Activated CD8-positive, alpha-beta memory T cell treated with anti-CD3 and anti-CD28 coated beads for 36 hours (primary cell): ENCODE results near the gene CNGA2. TPM values are rescaled to one million over a fixed set of nuclear protein-coding genes. Genes with fewer than 3 reads are reported as not detected.

Source experiments
- CTCF ChIA-PET: fragments of 350-600 bp; sonication (Branson Sonifier 250); formaldehyde crosslinking; loops from one replicate; lab custom pipeline; 2021; ENCODE audit warnings: antibody characterized with exemption; lab: Charles Lee
- POLR2A ChIA-PET: fragments of 350-600 bp; sonication (Branson Sonifier 250); formaldehyde crosslinking; loops from one replicate; lab custom pipeline; 2021; ENCODE audit warnings: antibody characterized with exemption; lab: Charles Lee
- total RNA-seq, 2 experiments: library from RNA; stranded (reverse); gene quantifications; one replicate each; pipeline ENCODE4 v1.2.3, GENCODE V29; 2021

CNGA2 gene
- total RNA-seq, 2 experiments from 2014 or later: not detected

- POLR2A ChIA-PET: no interaction called here
- CTCF ChIA-PET: no interaction called here
Observed at GRCh38 chrX:151710457-151710856, 24.1 kb upstream of the CNGA2 start.

- ChIA-PET CTCF (no interaction called here), POLR2A (no interaction called here)
Observed at GRCh38 chrX:151711154-151711553, 23.4 kb upstream of the CNGA2 start.

- ChIA-PET POLR2A (no interaction called here), CTCF (no interaction called here)
Observed at GRCh38 chrX:151711787-151712186, 22.8 kb upstream of the CNGA2 start.

GRCh38 chrX:151712253-151712652 is 22.3 kb upstream of the CNGA2 start:
- ChIA-PET POLR2A (no interaction called here), CTCF (no interaction called here)

GRCh38 chrX:151713849-151714248 is 20.7 kb upstream of the CNGA2 start:
- CTCF ChIA-PET: no interaction called here
- POLR2A ChIA-PET: no interaction called here

GRCh38 chrX:151714362-151714761 is 20.2 kb upstream of the CNGA2 start:
- POLR2A ChIA-PET: no interaction called here
- CTCF ChIA-PET: no interaction called here

- CTCF ChIA-PET: no interaction called here
Observed at GRCh38 chrX:151715752-151716151, 18.8 kb upstream of the CNGA2 start, which contains the start of gene FATE1. Gene FATE1 (plus strand): TSS chrX:151716035. CDS start chrX:151716120, 85 bp downstream.

GRCh38 chrX:151722241-151722846 is 12.2 kb upstream of the CNGA2 start:
- POLR2A ChIA-PET: no interaction called here
- CTCF ChIA-PET: no interaction called here

More at GRCh38 chrX:151715752-151716151, 18.8 kb upstream of the CNGA2 start, which contains the start of gene FATE1:
- POLR2A ChIA-PET: no interaction called here

GRCh38 chrX:151723156-151723760 is 11.3 kb upstream of the CNGA2 start:
- ChIA-PET CTCF (no interaction called here), POLR2A (no interaction called here)

GRCh38 chrX:151724563-151725337 is 9.8 kb upstream of the CNGA2 start:
- ChIA-PET POLR2A (no interaction called here), CTCF (no interaction called here)

- ChIA-PET POLR2A (no interaction called here), CTCF (no interaction called here)
Observed at GRCh38 chrX:151725338-151725614, 9.3 kb upstream of the CNGA2 start.

GRCh38 chrX:151726751-151727150 is 7.8 kb upstream of the CNGA2 start:
- ChIA-PET CTCF (no interaction called here), POLR2A (no interaction called here)

- ChIA-PET POLR2A (no interaction called here), CTCF (no interaction called here)
Observed at GRCh38 chrX:151727346-151727745, 7.2 kb upstream of the CNGA2 start.

- CTCF ChIA-PET: no interaction called here
Observed at GRCh38 chrX:151729056-151729725, 5.4 kb upstream of the CNGA2 start.

GRCh38 chrX:151735219-151735618 is 673 bp downstream of the CNGA2 start:
- ChIA-PET CTCF (no interaction called here), POLR2A (no interaction called here)

More at GRCh38 chrX:151729056-151729725, 5.4 kb upstream of the CNGA2 start:
- POLR2A ChIA-PET: no interaction called here

- CTCF ChIA-PET: no interaction called here
- POLR2A ChIA-PET: no interaction called here
Observed at GRCh38 chrX:151736685-151737084, 2.1 kb downstream of the CNGA2 start.

GRCh38 chrX:151737494-151737893 is 2.9 kb downstream of the CNGA2 start:
- CTCF ChIA-PET: no interaction called here
- POLR2A ChIA-PET: no interaction called here

GRCh38 chrX:151738751-151739150 is 4.2 kb downstream of the CNGA2 start:
- POLR2A ChIA-PET: no interaction called here

GRCh38 chrX:151741606-151742005 is 7.1 kb downstream of the CNGA2 start:
- POLR2A ChIA-PET: no interaction called here
- CTCF ChIA-PET: no interaction called here

More at GRCh38 chrX:151738751-151739150, 4.2 kb downstream of the CNGA2 start:
- CTCF ChIA-PET: no interaction called here

GRCh38 chrX:151742311-151742710 is 7.8 kb downstream of the CNGA2 start:
- CTCF ChIA-PET: no interaction called here

More at GRCh38 chrX:151742311-151742710, 7.8 kb downstream of the CNGA2 start:
- POLR2A ChIA-PET: no interaction called here
